Fibroblast of mammary gland (primary cell): ENCODE results near the gene SPPL3.

Experiments used
- DNase-seq: peaks from one replicate; pipeline ENCODE4 v3.0.0-alpha.2; 2010; ENCODE audit warnings: low read depth
- H3K4me3 ChIP-seq: 2 replicates; pipeline ENCODE4 v1.5.1; 2011; ENCODE audit warnings: low read depth, mild to moderate bottlenecking, low read length, moderate library complexity; ENCODE audit not compliant: control insufficient read depth
- TF ChIP-seq, protein P1 (sequence below): conservative IDR thresholded peaks from 2 replicates; pipeline ENCODE4 v1.5.1; 2011; ENCODE audit warnings: low read depth, low read length, inconsistent platforms; ENCODE audit not compliant: control insufficient read depth, insufficient read depth

Gene SPPL3

DNA sequence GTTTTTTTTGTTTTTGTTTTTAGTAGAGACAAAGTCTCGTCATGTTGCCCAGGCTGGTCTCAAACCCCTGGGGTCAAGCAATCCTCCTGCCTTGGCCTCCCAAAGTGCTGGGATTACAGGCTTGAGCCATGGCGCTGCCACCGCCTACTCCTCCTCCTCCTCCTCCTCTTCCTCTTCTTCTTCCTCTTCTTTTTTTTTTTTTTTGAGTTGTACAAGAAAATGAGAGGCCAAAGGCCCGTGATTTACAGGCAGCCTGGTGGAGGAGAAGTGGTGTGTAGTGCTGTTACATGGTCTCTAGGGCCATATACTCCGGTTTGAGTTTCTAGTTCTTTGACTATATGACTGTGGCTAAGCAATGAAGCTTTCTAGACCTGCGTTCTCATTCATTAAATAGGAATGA is 29.6 kb upstream of the SPPL3 start:
- no peak for DNase-seq
- no peak overlapping the region for H3K4me3 ChIP-seq
- TF ChIP-seq, protein P1, sequence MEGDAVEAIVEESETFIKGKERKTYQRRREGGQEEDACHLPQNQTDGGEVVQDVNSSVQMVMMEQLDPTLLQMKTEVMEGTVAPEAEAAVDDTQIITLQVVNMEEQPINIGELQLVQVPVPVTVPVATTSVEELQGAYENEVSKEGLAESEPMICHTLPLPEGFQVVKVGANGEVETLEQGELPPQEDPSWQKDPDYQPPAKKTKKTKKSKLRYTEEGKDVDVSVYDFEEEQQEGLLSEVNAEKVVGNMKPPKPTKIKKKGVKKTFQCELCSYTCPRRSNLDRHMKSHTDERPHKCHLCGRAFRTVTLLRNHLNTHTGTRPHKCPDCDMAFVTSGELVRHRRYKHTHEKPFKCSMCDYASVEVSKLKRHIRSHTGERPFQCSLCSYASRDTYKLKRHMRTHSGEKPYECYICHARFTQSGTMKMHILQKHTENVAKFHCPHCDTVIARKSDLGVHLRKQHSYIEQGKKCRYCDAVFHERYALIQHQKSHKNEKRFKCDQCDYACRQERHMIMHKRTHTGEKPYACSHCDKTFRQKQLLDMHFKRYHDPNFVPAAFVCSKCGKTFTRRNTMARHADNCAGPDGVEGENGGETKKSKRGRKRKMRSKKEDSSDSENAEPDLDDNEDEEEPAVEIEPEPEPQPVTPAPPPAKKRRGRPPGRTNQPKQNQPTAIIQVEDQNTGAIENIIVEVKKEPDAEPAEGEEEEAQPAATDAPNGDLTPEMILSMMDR, result no peak

GRCh38 chr12:120932956-120933526 is 28.9 kb upstream of the SPPL3 start:
- no peak overlapping the region for H3K4me3 ChIP-seq
- no peak for DNase-seq
- TF ChIP-seq, protein P1, result no peak

GRCh38 chr12:120932058-120932457 is 27.9 kb upstream of the SPPL3 start:
- H3K4me3 ChIP-seq, result no peak overlapping the region
- DNase-seq, result no peak
- TF ChIP-seq, protein P1, result no peak

- TF ChIP-seq, protein P1, result no peak
- H3K4me3 ChIP-seq, result no peak overlapping the region
- DNase-seq, result no peak
These were observed 25.9 kb upstream of the SPPL3 start for GRCh38 chr12:120930032-120930431.

GRCh38 chr12:120928864-120929652 is 24.9 kb upstream of the SPPL3 start:
- TF ChIP-seq, protein P1, result no peak
- DNase-seq, result no peak
- no peak overlapping the region for H3K4me3 ChIP-seq

GRCh38 chr12:120925740-120926563 is 21.8 kb upstream of the SPPL3 start:
- no peak overlapping the region for H3K4me3 ChIP-seq
- TF ChIP-seq, protein P1, result no peak
- no peak for DNase-seq
